Retinal pigment epithelial cell (primary cell): Measurements from ENCODE around the gene ZNF484.
"Not testable (repeated sequence)": the region's sequence is repeated elsewhere in the genome, so short reads cannot be mapped to it uniquely, and the experiment has no call there.

ENCODE experiments used
- DNase-seq: peaks from one replicate; pipeline ENCODE4 v3.0.0-alpha.2; 2010; ENCODE audit warnings: low read depth
- H3K4me3 ChIP-seq: 2 replicates; pipeline ENCODE4 v1.5.1; 2011; ENCODE audit warnings: mild to moderate bottlenecking, low read length, control low read depth, moderate library complexity
- CTCF ChIP-seq: conservative IDR thresholded peaks from 2 replicates; pipeline ENCODE4 v1.5.1; 2011; ENCODE audit warnings: low read depth, low read length, control low read depth, inconsistent platforms

ZNF484 gene

GRCh38 chr9:92877531-92878430, at the start of gene ZNF484:
ZNF484 (minus strand) TSS chr9:92878038; CDS start chr9:92875029, 3,009 bp downstream.
- TF ChIP-seq CTCF = no peak
- H3K4me3 ChIP-seq = peak within 1 kb of the TSS; percentile 67
- DNase-seq = peak; percentile 90

- DNase-seq = no peak
- no peak for TF ChIP-seq CTCF
- no peak overlapping the region for H3K4me3 ChIP-seq
Measured at GRCh38 chr9:92920437-92920836, 42.6 kb upstream of the ZNF484 start.

- no peak overlapping the region for H3K4me3 ChIP-seq
- no peak for TF ChIP-seq CTCF
- no peak for DNase-seq
Measured at GRCh38 chr9:92917176-92917800, 39.5 kb upstream of the ZNF484 start.

GRCh38 chr9:92911511-92912475, 34.0 kb upstream of the ZNF484 start:
- no peak overlapping the region for H3K4me3 ChIP-seq
- no peak for TF ChIP-seq CTCF
- peak; percentile 39 for DNase-seq

GRCh38 chr9:92905137-92905536, 27.3 kb upstream of the ZNF484 start:
- not testable (repeated sequence) for H3K4me3 ChIP-seq, DNase-seq

GRCh38 chr9:92897323-92897722, 19.5 kb upstream of the ZNF484 start:
- no peak for TF ChIP-seq CTCF
- no peak for DNase-seq
- H3K4me3 ChIP-seq = no peak overlapping the region
